Stimulated activated CD4-positive, alpha-beta T cell treated with anti-CD3 and anti-CD28 coated beads, Interleukin-1b, Interleukin-23, amount 100 ng/mL, for 24 hours (primary cell): Measurements from ENCODE around the gene NCAN.

Experiments used
- DNase-seq, 4 experiments: peaks; one replicate each; pipeline ENCODE4 v3.0.0-alpha.2; 2020; ENCODE audit warnings: low read depth in 4 of 4, low spot score in 1 of 4

NCAN gene

GRCh38 chr19:19279062-19279612 lies 67.4 kb downstream of the NCAN start:
- no peak for DNase-seq

- no peak for DNase-seq
Observed at GRCh38 chr19:19279853-19280252, 68.1 kb downstream of the NCAN start.

DNA sequence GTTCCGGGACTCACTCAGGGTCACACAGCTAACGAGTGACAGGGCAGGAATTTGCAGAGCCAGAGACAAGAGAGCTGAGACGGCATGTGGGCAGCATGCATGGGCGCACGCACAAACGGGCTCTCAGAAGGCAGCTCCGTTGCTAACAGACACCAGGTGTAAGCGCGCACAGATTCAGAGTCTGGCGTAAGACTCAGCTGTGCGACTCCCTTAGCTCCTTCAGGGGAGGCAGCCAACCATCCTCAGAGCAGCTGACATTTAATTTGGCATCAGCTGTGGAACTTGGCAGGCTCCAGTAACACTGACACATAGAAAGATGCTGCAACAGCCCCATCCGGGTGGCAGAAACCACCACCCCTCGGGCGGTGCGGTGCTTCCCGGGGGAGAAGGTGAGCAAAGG lies 68.8 kb downstream of the NCAN start:
- no peak for DNase-seq

GRCh38 chr19:19285686-19286085 lies 73.9 kb downstream of the NCAN start:
- DNase-seq: no peak

- DNase-seq: no peak
Observed at GRCh38 chr19:19292607-19293006, 80.8 kb downstream of the NCAN start.

DNA sequence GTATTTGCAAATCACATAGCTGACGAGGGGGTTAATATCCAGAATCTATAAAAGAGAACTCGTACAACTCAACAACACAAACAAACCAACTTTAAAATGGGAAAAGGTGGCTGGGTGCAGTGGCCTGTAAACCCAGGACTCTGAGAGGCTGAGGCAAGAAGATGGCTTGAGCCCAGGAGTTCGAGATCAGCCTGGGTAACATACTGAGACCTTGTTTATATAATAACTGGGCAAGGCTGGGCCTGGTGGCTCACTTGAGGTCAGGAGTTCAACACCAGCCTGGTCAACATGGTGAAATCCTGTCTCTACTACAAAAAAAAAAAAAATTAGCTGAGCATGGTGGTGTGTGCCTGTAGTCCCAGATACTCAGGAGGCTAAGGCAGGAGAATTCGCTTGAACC lies 83.2 kb downstream of the NCAN start:
- no peak for DNase-seq

GRCh38 chr19:19296953-19297689 lies 85.4 kb downstream of the NCAN start:
- no peak for DNase-seq

- no peak for DNase-seq
Observed at GRCh38 chr19:19297759-19298158, 86.0 kb downstream of the NCAN start.

DNA sequence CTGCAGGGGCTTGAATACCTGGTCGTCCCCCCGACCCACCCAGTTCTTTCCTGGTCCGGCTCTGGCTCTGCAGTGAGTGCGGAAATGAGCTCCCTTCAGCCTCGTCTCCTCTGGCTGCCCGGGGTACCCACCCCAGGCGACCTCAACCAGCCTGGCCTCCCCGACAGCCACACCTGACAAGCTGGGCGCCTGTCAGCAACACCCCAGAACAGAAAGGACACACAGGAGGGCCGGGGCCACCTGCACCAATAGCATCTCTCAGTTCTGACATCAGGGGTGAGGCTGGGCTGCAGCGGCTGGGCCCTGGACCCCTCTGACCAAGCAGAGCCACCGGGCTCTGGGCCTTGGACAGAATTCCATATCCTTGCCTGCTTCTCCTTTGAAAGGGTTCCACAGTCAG lies 88.9 kb downstream of the NCAN start:
- DNase-seq: no peak
